SK-N-SH (cell line): ENCODE measurements around the gene YAF2. TPM values are rescaled to one million over a fixed set of nuclear protein-coding genes. Genes with fewer than 3 reads are reported as not detected.

ENCODE experiments used
- CTCF ChIA-PET: fragments of 300-600, 350-600 bp; formaldehyde crosslinking; extraction: SDS; loops from one replicate; lab custom pipeline; 2021; lab: Yijun Ruan, JAX
- POLR2A ChIA-PET: fragments of 350-600 bp; sonication (Branson Sonifier 250); formaldehyde crosslinking; extraction: SDS; loops from one replicate; lab custom pipeline; 2020; ENCODE audit warnings: antibody characterized with exemption, inconsistent platforms; lab: Yijun Ruan, JAX
- DNase-seq: peaks from one replicate; pipeline ENCODE4 v3.0.0; 2012
- H2AFZ ChIP-seq: fragments of 200-600 bp; sonication (generic); 2 replicates; pipeline ENCODE4 v1.8.1; 2016; ENCODE audit warnings: antibody characterized with exemption, mild to moderate bottlenecking, low read depth
- H3F3A ChIP-seq: fragments of 200-600 bp; sonication (generic); replicated peaks from 2 replicates; pipeline ENCODE3; 2016; ENCODE audit warnings: antibody characterized with exemption, mild to moderate bottlenecking; ENCODE audit not compliant: insufficient read depth
- H3K27ac ChIP-seq, 2 experiments: fragments of 200-500 bp in 1 of 2; fragments of 200-600 bp in 1 of 2; sonication (Bioruptor generic) in 1 of 2; sonication (generic), shearing (Covaris generic) in 1 of 2; 2 replicates each; pipeline versions ENCODE4 v1.5.1 to v1.6.1; 2014 to 2016; ENCODE audit warnings: low read depth in 2 of 2, inconsistent platforms in 1 of 2, low read length in 1 of 2, mild to moderate bottlenecking in 1 of 2, mixed read lengths in 1 of 2
- H3K27me3 ChIP-seq: fragments of 200-600 bp; sonication (generic), shearing (Covaris generic); 2 replicates; pipeline ENCODE4 v1.6.1; 2016; ENCODE audit warnings: mixed run types; ENCODE audit not compliant: insufficient read depth
- H3K36me3 ChIP-seq, 2 experiments: fragments of 200-500 bp in 1 of 2; fragments of 200-600 bp in 1 of 2; sonication (Bioruptor generic) in 1 of 2; sonication (generic) in 1 of 2; replicated peaks in 1 of 2; 2 replicates each; pipeline versions ENCODE3 to v1.5.1; 2014 to 2016; ENCODE audit warnings: low read length in 1 of 2, mild to moderate bottlenecking in 1 of 2; ENCODE audit not compliant: insufficient read depth in 2 of 2, control insufficient read depth in 1 of 2
- H3K4me1 ChIP-seq, 2 experiments: fragments of 200-500 bp in 1 of 2; fragments of 200-600 bp in 1 of 2; sonication (Bioruptor generic) in 1 of 2; sonication (generic), shearing (Covaris generic) in 1 of 2; 2 replicates each; pipeline versions ENCODE4 v1.5.1 to v1.6.1; 2014 to 2016; ENCODE audit warnings: low read depth in 1 of 2, low read length in 1 of 2, mixed run types in 1 of 2; ENCODE audit not compliant: insufficient read depth in 2 of 2, control insufficient read depth in 1 of 2
- H3K4me2 ChIP-seq: fragments of 200-600 bp; sonication (generic), shearing (Covaris generic); 2 replicates; pipeline ENCODE4 v1.6.1; 2017; ENCODE audit warnings: mixed run types
- H3K4me3 ChIP-seq, 2 experiments: fragments of 200-500 bp in 1 of 2; fragments of 200-600 bp in 1 of 2; sonication (Bioruptor generic) in 1 of 2; sonication (generic), shearing (Covaris generic) in 1 of 2; 2 replicates each; pipeline versions ENCODE4 v1.5.1 to v1.8.1; 2014 to 2016; ENCODE audit warnings: low read depth in 2 of 2, inconsistent platforms in 1 of 2, low read length in 1 of 2, mild to moderate bottlenecking in 1 of 2, mixed read lengths in 1 of 2, moderate library complexity in 1 of 2
- H3K79me2 ChIP-seq: fragments of 200-600 bp; sonication (generic); 2 replicates; pipeline ENCODE4 v1.8.1; 2017; ENCODE audit warnings: mild to moderate bottlenecking; ENCODE audit not compliant: insufficient read depth
- H3K9ac ChIP-seq: fragments of 200-600 bp; sonication (generic); 2 replicates; pipeline ENCODE4 v1.6.1; 2017; ENCODE audit warnings: mixed run types
- H3K9me2 ChIP-seq: fragments of 200-600 bp; sonication (generic); 2 replicates; pipeline ENCODE4 v1.6.1; 2017; ENCODE audit warnings: mixed run types
- H3K9me3 ChIP-seq: fragments of 200-600 bp; sonication (generic); 2 replicates; pipeline ENCODE4 v1.6.1; 2017; ENCODE audit warnings: mixed run types, mild to moderate bottlenecking, moderate library complexity
- H4K20me1 ChIP-seq: fragments of 200-600 bp; sonication (generic); 2 replicates; pipeline ENCODE4 v1.6.1; 2017; ENCODE audit warnings: mild to moderate bottlenecking, mixed run types; ENCODE audit not compliant: insufficient read depth
- FOSL2 ChIP-seq: IDR thresholded peaks from 2 replicates; pipeline ENCODE4 v1.4.0; 2012; ENCODE audit warnings: low read depth, mild to moderate bottlenecking, moderate library complexity, borderline replicate concordance
- MXI1 ChIP-seq: IDR thresholded peaks from 2 replicates; pipeline ENCODE4 v1.6.1; 2012; ENCODE audit warnings: mild to moderate bottlenecking, low read depth, low read length, improper control_type of control experiment
- NRF1 ChIP-seq: IDR thresholded peaks from 2 replicates; pipeline ENCODE4 v1.6.1; 2012; ENCODE audit warnings: low read depth, mild to moderate bottlenecking, low read length
- RCOR1 ChIP-seq: fragments of 150-350 bp; IDR thresholded peaks from 2 replicates; pipeline ENCODE4 v1.6.1; 2017; ENCODE audit warnings: antibody characterized with exemption, low read length
- REST ChIP-seq: IDR thresholded peaks from 2 replicates; pipeline ENCODE4 v1.6.1; 2012; ENCODE audit warnings: mild to moderate bottlenecking, low read depth, low read length, moderate library complexity
- SIN3A ChIP-seq: IDR thresholded peaks from 2 replicates; pipeline ENCODE4 v1.6.1; 2012; ENCODE audit warnings: low read depth, mild to moderate bottlenecking, low read length, moderate library complexity, borderline replicate concordance
- TCF12 ChIP-seq: IDR thresholded peaks from 2 replicates; pipeline ENCODE4 v1.4.0; 2012
- WGBS: methylation state at CpG from one replicate; pipeline ENCODE4 v1.1.6; 2017; ENCODE audit warnings: low lambda C conversion rate; 5-methylcytosine and 5-hydroxymethylcytosine counted together
- polyA plus RNA-seq, 3 experiments: library from polyadenylated mRNA; depleted of rRNA; stranded (reverse); fragments of >200 nt; gene quantifications; 2 replicates each; pipeline ENCODE4 v1.2.3, GENCODE V29; 2012
- TF ChIP-seq, protein P1 (sequence below): IDR thresholded peaks from 2 replicates; pipeline ENCODE4 v1.4.0; 2012; ENCODE audit warnings: low read depth
- TF ChIP-seq, protein P2 (sequence below): fragments of 150-350 bp; IDR thresholded peaks from 2 replicates; pipeline ENCODE4 v1.6.1; 2017; ENCODE audit warnings: antibody characterized with exemption, low read length, low read depth, borderline replicate concordance
- TF ChIP-seq, protein P3 (sequence below): IDR thresholded peaks from 2 replicates; pipeline ENCODE4 v1.4.0; 2012; ENCODE audit warnings: low read depth, borderline replicate concordance
- TF ChIP-seq, protein P4 (sequence below): IDR thresholded peaks from 2 replicates; pipeline ENCODE4; 2012

YAF2 gene
- polyA plus RNA-seq (2012; rRNA removed): 5.3 and 6.7 TPM in 2 replicates
- polyA plus RNA-seq (2012; cell fraction: cytosol; rRNA removed): 6.9 and 8.7 TPM in 2 replicates
- polyA plus RNA-seq (2012; cell fraction: nucleus; rRNA removed): 6.8 and 12.7 TPM in 2 replicates

DNA sequence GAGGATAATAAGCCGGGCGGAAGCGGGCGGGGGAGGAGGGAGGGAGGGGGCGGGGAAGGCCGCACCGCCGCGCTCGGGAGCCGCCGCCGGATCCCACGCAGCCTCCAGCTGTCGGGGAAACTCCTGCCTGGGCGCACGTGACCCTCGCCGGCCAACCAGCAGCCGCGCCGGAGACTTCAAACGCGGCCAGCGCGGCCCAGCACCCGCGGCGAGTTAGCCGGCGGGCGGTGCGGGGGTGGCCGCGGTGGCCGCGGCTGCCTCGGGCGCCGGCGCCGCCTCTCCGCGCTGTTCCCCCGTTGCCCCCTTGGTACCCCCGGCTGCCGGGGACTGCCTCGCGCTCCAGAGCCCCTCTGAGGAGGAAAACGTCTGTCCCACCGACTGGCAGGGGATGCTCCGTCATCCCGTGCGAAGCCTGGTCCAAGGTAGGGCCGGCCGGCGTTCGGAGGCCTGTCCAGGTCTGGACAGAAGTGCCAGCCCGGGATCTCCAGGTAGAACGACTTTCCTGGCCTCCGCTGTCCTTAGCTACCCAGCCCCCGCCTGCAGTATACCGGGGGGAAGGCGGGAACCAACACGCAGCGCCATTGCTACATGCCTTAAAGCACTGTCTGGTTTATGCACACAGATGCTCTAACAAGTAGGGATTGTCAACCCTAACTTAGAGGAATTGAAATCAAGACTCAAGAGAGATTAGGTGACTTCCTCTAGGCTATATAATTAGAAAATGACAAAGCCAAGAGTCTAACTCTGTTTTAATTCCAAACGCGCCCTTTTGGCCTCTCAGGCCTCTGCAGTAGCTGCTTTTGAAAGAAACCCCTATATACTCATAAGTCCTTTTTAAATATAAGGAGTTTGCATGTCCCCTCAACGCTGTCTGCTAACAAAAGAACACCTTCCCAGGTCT is at the start of gene YAF2:
YAF2 (minus strand) TSS at position 9 of the 901 bp plus-strand sequence. CDS start 68 bp downstream, outside the sequence.
- ChIA-PET CTCF (interaction anchor here (1.0 kb wide), 1 partner anchor 99 kb away, joined by 3 read pairs; no protein-coding TSS in a partner anchor), POLR2A (no interaction called here)
- Histone ChIP-seq H3K27me3 (no peaks in the 10 kb centered on the region), H3K4me3 (peak within 1 kb of the TSS; percentile 87 to 91), H4K20me1 (no peaks in the 10 kb centered on the region), H3K9me2 (no peaks in the 10 kb centered on the region), H3K36me3 (peaks cover 10 to 15% of the 10 kb centered on the region in 2 experiments), H3K79me2 (peaks cover 50% of the 10 kb centered on the region), H3K27ac (peak within 1 kb of the TSS; percentile 78 to 96), H2AFZ (peak within 1 kb of the TSS; percentile 99), H3F3A (peaks cover 4% of the 10 kb centered on the region), H3K4me1 (peaks cover 0 to 17% of the 10 kb centered on the region in 2 experiments; a peak in 3 of 4 replicates), H3K4me2 (peak within 1 kb of the TSS; percentile 95), H3K9ac (peak within 1 kb of the TSS; percentile 83), H3K9me3 (no peaks in the 10 kb centered on the region)
- DNase-seq: peak; percentile 95
- 26% methylated on average over 7 of the region's 69 CpGs for WGBS
- TF ChIP-seq, protein P1, sequence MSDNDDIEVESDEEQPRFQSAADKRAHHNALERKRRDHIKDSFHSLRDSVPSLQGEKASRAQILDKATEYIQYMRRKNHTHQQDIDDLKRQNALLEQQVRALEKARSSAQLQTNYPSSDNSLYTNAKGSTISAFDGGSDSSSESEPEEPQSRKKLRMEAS: 0 out of 2 replicates have a peak, but pooled peaks have one; percentile 38
- TF ChIP-seq FOSL2 (no peak), MXI1 (peak; percentile 76), TCF12 (peak; percentile 40; the same call in 1 of the 2 replicates), RCOR1 (no peak), SIN3A (peak; percentile 53; the same call in 1 of the 2 replicates), REST (no peak), NRF1 (peak; percentile 29; the same call in 1 of the 2 replicates)
- TF ChIP-seq, protein P2, sequence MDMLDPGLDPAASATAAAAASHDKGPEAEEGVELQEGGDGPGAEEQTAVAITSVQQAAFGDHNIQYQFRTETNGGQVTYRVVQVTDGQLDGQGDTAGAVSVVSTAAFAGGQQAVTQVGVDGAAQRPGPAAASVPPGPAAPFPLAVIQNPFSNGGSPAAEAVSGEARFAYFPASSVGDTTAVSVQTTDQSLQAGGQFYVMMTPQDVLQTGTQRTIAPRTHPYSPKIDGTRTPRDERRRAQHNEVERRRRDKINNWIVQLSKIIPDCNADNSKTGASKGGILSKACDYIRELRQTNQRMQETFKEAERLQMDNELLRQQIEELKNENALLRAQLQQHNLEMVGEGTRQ: peak; percentile 76
- TF ChIP-seq, protein P3, sequence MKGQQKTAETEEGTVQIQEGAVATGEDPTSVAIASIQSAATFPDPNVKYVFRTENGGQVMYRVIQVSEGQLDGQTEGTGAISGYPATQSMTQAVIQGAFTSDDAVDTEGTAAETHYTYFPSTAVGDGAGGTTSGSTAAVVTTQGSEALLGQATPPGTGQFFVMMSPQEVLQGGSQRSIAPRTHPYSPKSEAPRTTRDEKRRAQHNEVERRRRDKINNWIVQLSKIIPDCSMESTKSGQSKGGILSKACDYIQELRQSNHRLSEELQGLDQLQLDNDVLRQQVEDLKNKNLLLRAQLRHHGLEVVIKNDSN: peak; percentile 94
- TF ChIP-seq, protein P4, sequence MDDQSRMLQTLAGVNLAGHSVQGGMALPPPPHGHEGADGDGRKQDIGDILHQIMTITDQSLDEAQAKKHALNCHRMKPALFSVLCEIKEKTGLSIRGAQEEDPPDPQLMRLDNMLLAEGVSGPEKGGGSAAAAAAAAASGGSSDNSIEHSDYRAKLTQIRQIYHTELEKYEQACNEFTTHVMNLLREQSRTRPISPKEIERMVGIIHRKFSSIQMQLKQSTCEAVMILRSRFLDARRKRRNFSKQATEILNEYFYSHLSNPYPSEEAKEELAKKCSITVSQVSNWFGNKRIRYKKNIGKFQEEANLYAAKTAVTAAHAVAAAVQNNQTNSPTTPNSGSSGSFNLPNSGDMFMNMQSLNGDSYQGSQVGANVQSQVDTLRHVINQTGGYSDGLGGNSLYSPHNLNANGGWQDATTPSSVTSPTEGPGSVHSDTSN: 0 out of 2 replicates have a peak, but pooled peaks have one; percentile 9
